Ramos (cell line): Measurements from ENCODE around the gene ACVR1.
"Not testable (repeated sequence)": the region's sequence is repeated elsewhere in the genome, so short reads cannot be mapped to it uniquely, and the experiment has no call there.

ENCODE experiments used
- in situ Hi-C: fragments of 300-500 bp; cut with MboI; formaldehyde crosslinking; loops from one replicate; pipeline ENCODE4 v1.14.3; 2022; ENCODE audit warnings: low sequenced_read_pairs; ENCODE audit not compliant: unreplicated experiment

The ACVR1 gene

GRCh38 chr2:157831573-157832315 is 44.4 kb downstream of the ACVR1 start:
- in situ Hi-C loops: no loop called here

GRCh38 chr2:157830696-157831570 is 45.2 kb downstream of the ACVR1 start:
- in situ Hi-C loops: no loop called here

GRCh38 chr2:157830266-157830665 is 45.9 kb downstream of the ACVR1 start:
- in situ Hi-C loops: no loop called here

GRCh38 chr2:157827377-157827776 is 48.8 kb downstream of the ACVR1 start:
- in situ Hi-C loops: no loop called here

GRCh38 chr2:157826644-157827043 is 49.5 kb downstream of the ACVR1 start:
- in situ Hi-C loops: not testable (repeated sequence)

- in situ Hi-C loops: no loop called here
Observed at GRCh38 chr2:157825885-157826284, 50.2 kb downstream of the ACVR1 start.

- in situ Hi-C loops: no loop called here
Observed at GRCh38 chr2:157822993-157823392, 53.1 kb downstream of the ACVR1 start.

- in situ Hi-C loops: no loop called here
Observed at GRCh38 chr2:157822533-157822932, 53.6 kb downstream of the ACVR1 start.

GRCh38 chr2:157821519-157822131 is 54.5 kb downstream of the ACVR1 start:
- in situ Hi-C loops: no loop called here

- in situ Hi-C loops: no loop called here
Observed at GRCh38 chr2:157820193-157820592, 55.9 kb downstream of the ACVR1 start.

GRCh38 chr2:157819761-157820160 is 56.4 kb downstream of the ACVR1 start:
- in situ Hi-C loops: no loop called here

- in situ Hi-C loops: no loop called here
Observed at GRCh38 chr2:157818227-157818626, 57.9 kb downstream of the ACVR1 start.

GRCh38 chr2:157815421-157815820 is 60.7 kb downstream of the ACVR1 start:
- in situ Hi-C loops: no loop called here

GRCh38 chr2:157813467-157813866 is 62.7 kb downstream of the ACVR1 start:
- in situ Hi-C loops: no loop called here

GRCh38 chr2:157810037-157810436 is 66.1 kb downstream of the ACVR1 start:
- in situ Hi-C loops: no loop called here

- in situ Hi-C loops: no loop called here
Observed at GRCh38 chr2:157809212-157809611, 66.9 kb downstream of the ACVR1 start.

GRCh38 chr2:157808421-157808820 is 67.7 kb downstream of the ACVR1 start:
- in situ Hi-C loops: no loop called here

- in situ Hi-C loops: no loop called here
Observed at GRCh38 chr2:157806426-157807077, 69.6 kb downstream of the ACVR1 start.

GRCh38 chr2:157805519-157805918 is 70.6 kb downstream of the ACVR1 start:
- in situ Hi-C loops: no loop called here

- in situ Hi-C loops: no loop called here
Observed at GRCh38 chr2:157804355-157804754, 71.8 kb downstream of the ACVR1 start.

- in situ Hi-C loops: no loop called here
Observed at GRCh38 chr2:157803952-157804351, 72.2 kb downstream of the ACVR1 start.
